Uterus (tissue), 4 donors: Measurements from ENCODE around the gene SHC2. TPM values are rescaled to one million over a fixed set of nuclear protein-coding genes. Genes with fewer than 3 reads are reported as not detected.
A peak's percentile ranks its signal among the peaks of the same experiment; 100 is the strongest.

Experiments
- DNase-seq, 2 donors: peaks; one replicate each; pipeline ENCODE4 v3.0.0-alpha.2; 2019 to 2020
- H3K27ac ChIP-seq, 2 donors: fragments of 200-600 bp; sonication (generic); 1 replicate in 1 of 2; 2 replicates in 1 of 2; pipeline ENCODE4 v1.5.1; 2016 to 2018
- H3K27me3 ChIP-seq, 2 donors: fragments of 200-600 bp; sonication (generic); one replicate each; pipeline ENCODE4 v1.5.1; 2018 to 2019; ENCODE audit warnings: control low read depth in 1 of 2
- H3K36me3 ChIP-seq, 2 donors: fragments of 200-600 bp; sonication (generic); one replicate each; pipeline ENCODE4 v1.5.1; 2019; ENCODE audit warnings: control low read depth in 1 of 2
- H3K4me1 ChIP-seq, 2 donors: fragments of 200-600 bp; sonication (generic); one replicate each; pipeline ENCODE4 v1.5.1; 2018 to 2019; ENCODE audit warnings: control low read depth in 1 of 2
- H3K4me3 ChIP-seq, 2 donors: fragments of 200-600 bp; sonication (generic); 1 replicate in 1 of 2; 2 replicates in 1 of 2; pipeline ENCODE4 v1.5.1; 2018 to 2019; ENCODE audit warnings: mild to moderate bottlenecking in 1 of 2
- H3K9me3 ChIP-seq, 2 donors: fragments of 200-600 bp; sonication (generic); one replicate each; pipeline ENCODE4 v1.5.1; 2019; ENCODE audit warnings: control low read depth in 1 of 2
- CTCF ChIP-seq, 4 experiments: fragments of 200-600 bp in 2 of 4; fragments of 450-650 bp in 2 of 4; sonication (generic) in 2 of 4; IDR thresholded peaks; one replicate each; pipeline ENCODE4 v1.5.1; 2016 to 2019; ENCODE audit warnings: antibody characterized with exemption in 4 of 4, mild to moderate bottlenecking in 2 of 4, moderate library complexity in 1 of 4
- POLR2A ChIP-seq, 2 donors: fragments of 450-650 bp; IDR thresholded peaks; one replicate each; pipeline ENCODE4 v1.6.1; 2016; ENCODE audit warnings: antibody characterized with exemption in 2 of 2, mild to moderate bottlenecking in 1 of 2, moderate library complexity in 1 of 2
- intact Hi-C: fragments of 100-400 bp; cut with DNase I; formaldehyde crosslinking; loops from one replicate; pipeline ENCODE4 v1.15.1; 2023; ENCODE audit warnings: low total_unique reads
- total RNA-seq, 4 donors: library from RNA; depleted of rRNA in 3 of 4; stranded (reverse); fragments of >200 nt in 3 of 4; gene quantifications; one replicate each; pipeline versions ENCODE4 v1.1.0 to v1.2.4, GENCODE V29; 2014 to 2023
- donor health status: DM: yes; HTN: yes; CAD: no.

Gene SHC2
- total RNA-seq, 4 donors from 2014 or later = 2.9 to 43.6 (median 8.4) TPM

- intact Hi-C loops = no loop called here
- Histone ChIP-seq H3K27ac (peak overlapping the region; percentile 67 to 79), H3K4me3 (peak overlapping the region; percentile 63 to 85), H3K36me3 (no peaks in the 10 kb centered on the region), H3K27me3 (no peaks in the 10 kb centered on the region), H3K9me3 (no peaks in the 10 kb centered on the region), H3K4me1 (peaks cover 0 to 16% of the 10 kb centered on the region in 2 donors)
- TF ChIP-seq POLR2A (IDR thresholded peaks at IDR 0.05) = peak in 1 of 2 donors; percentile 60
- TF ChIP-seq CTCF (IDR thresholded peaks at IDR 0.05) = no peak
- peak; percentile 58 to 77 for DNase-seq
These were observed 915 bp downstream of the SHC2 start for GRCh38 chr19:459724-460511.

- Histone ChIP-seq H3K27ac (no peak overlapping the region), H3K36me3 (no peaks in the 10 kb centered on the region), H3K9me3 (no peaks in the 10 kb centered on the region), H3K4me1 (peaks cover 0 to 16% of the 10 kb centered on the region in 2 donors), H3K27me3 (no peaks in the 10 kb centered on the region), H3K4me3 (no peak overlapping the region)
- DNase-seq = no peak
- intact Hi-C loops = no loop called here
- no peak for TF ChIP-seq CTCF (IDR thresholded peaks at IDR 0.05)
- no peak for TF ChIP-seq POLR2A (IDR thresholded peaks at IDR 0.05)
These were observed 2.5 kb downstream of the SHC2 start for GRCh38 chr19:458091-459042.

- TF ChIP-seq POLR2A (IDR thresholded peaks at IDR 0.05) (no peak), CTCF (IDR thresholded peaks at IDR 0.05) (no peak)
- Histone ChIP-seq H3K27me3 (no peaks in the 10 kb centered on the region), H3K4me3 (no peak overlapping the region), H3K4me1 (peaks cover 0 to 16% of the 10 kb centered on the region in 2 donors), H3K27ac (no peak overlapping the region), H3K9me3 (no peaks in the 10 kb centered on the region), H3K36me3 (no peaks in the 10 kb centered on the region)
- no peak for DNase-seq
- intact Hi-C loops = no loop called here
These were observed 3.2 kb downstream of the SHC2 start for GRCh38 chr19:457636-458035.

GRCh38 chr19:456547-457110 lies 4.2 kb downstream of the SHC2 start:
- intact Hi-C loops = no loop called here
- no peaks in the 10 kb centered on the region for H3K27me3 ChIP-seq

More at GRCh38 chr19:456547-457110, 4.2 kb downstream of the SHC2 start:
- Histone ChIP-seq H3K4me3 (no peak overlapping the region), H3K4me1 (peaks cover 0 to 12% of the 10 kb centered on the region in 2 donors), H3K36me3 (no peaks in the 10 kb centered on the region), H3K9me3 (no peaks in the 10 kb centered on the region), H3K27ac (no peak overlapping the region)
- TF ChIP-seq POLR2A (IDR thresholded peaks at IDR 0.05) (no peak), CTCF (IDR thresholded peaks at IDR 0.05) (no peak)
- DNase-seq = no peak
